Measurements from ENCODE around the gene AP1B1.
"Not testable (repeated sequence)": the region's sequence is repeated elsewhere in the genome, so short reads cannot be mapped to it uniquely, and the experiment has no call there.

AP1B1 gene

GRCh38 chr22:29380032-29380781 is 8.2 kb downstream of the AP1B1 start:
- no peak for TF ChIP-seq CTCF (IDR thresholded peaks at IDR 0.05; ENCODE audit: extremely low read depth, insufficient read depth, missing control alignments)
- DNase-seq (ENCODE audit: low spot score) = no peak
- in situ Hi-C loops (cut with MboI; ENCODE audit: low pct_unique_long_range_greater_than_20kb, low sequenced_read_pairs, unreplicated experiment) = no loop called here

- in situ Hi-C loops (cut with MboI; ENCODE audit: low pct_unique_long_range_greater_than_20kb, low sequenced_read_pairs, unreplicated experiment) = no loop called here
- no peak for TF ChIP-seq CTCF (IDR thresholded peaks at IDR 0.05; ENCODE audit: extremely low read depth, insufficient read depth, missing control alignments)
- no peak for DNase-seq (ENCODE audit: low spot score)
These were observed 9.1 kb downstream of the AP1B1 start for GRCh38 chr22:29379258-29379657.

GRCh38 chr22:29377979-29378378 is 10.4 kb downstream of the AP1B1 start:
- no peak for DNase-seq (ENCODE audit: low spot score)
- no peak for TF ChIP-seq CTCF (IDR thresholded peaks at IDR 0.05; ENCODE audit: extremely low read depth, insufficient read depth, missing control alignments)
- in situ Hi-C loops (cut with MboI; ENCODE audit: low pct_unique_long_range_greater_than_20kb, low sequenced_read_pairs, unreplicated experiment) = no loop called here

GRCh38 chr22:29376705-29377104 is 11.7 kb downstream of the AP1B1 start:
- DNase-seq (ENCODE audit: low spot score); in situ Hi-C loops (cut with MboI; ENCODE audit: low pct_unique_long_range_greater_than_20kb, low sequenced_read_pairs, unreplicated experiment): not testable (repeated sequence)

GRCh38 chr22:29375398-29376076 is 12.8 kb downstream of the AP1B1 start:
- no peak for DNase-seq (ENCODE audit: low spot score)
- TF ChIP-seq CTCF (IDR thresholded peaks at IDR 0.05; ENCODE audit: extremely low read depth, insufficient read depth, missing control alignments) = no peak
- in situ Hi-C loops (cut with MboI; ENCODE audit: low pct_unique_long_range_greater_than_20kb, low sequenced_read_pairs, unreplicated experiment) = no loop called here

- DNase-seq (ENCODE audit: low spot score); in situ Hi-C loops (cut with MboI; ENCODE audit: low pct_unique_long_range_greater_than_20kb, low sequenced_read_pairs, unreplicated experiment): not testable (repeated sequence)
These were observed 13.6 kb downstream of the AP1B1 start for GRCh38 chr22:29374806-29375205.

GRCh38 chr22:29374401-29374800 is 14.0 kb downstream of the AP1B1 start:
- DNase-seq (ENCODE audit: low spot score) = no peak
- TF ChIP-seq CTCF (IDR thresholded peaks at IDR 0.05; ENCODE audit: extremely low read depth, insufficient read depth, missing control alignments) = no peak
- in situ Hi-C loops (cut with MboI; ENCODE audit: low pct_unique_long_range_greater_than_20kb, low sequenced_read_pairs, unreplicated experiment) = no loop called here

Data from GM13977 (cell line).